ENCODE data around the gene SPIRE1.

Gene SPIRE1

DNA sequence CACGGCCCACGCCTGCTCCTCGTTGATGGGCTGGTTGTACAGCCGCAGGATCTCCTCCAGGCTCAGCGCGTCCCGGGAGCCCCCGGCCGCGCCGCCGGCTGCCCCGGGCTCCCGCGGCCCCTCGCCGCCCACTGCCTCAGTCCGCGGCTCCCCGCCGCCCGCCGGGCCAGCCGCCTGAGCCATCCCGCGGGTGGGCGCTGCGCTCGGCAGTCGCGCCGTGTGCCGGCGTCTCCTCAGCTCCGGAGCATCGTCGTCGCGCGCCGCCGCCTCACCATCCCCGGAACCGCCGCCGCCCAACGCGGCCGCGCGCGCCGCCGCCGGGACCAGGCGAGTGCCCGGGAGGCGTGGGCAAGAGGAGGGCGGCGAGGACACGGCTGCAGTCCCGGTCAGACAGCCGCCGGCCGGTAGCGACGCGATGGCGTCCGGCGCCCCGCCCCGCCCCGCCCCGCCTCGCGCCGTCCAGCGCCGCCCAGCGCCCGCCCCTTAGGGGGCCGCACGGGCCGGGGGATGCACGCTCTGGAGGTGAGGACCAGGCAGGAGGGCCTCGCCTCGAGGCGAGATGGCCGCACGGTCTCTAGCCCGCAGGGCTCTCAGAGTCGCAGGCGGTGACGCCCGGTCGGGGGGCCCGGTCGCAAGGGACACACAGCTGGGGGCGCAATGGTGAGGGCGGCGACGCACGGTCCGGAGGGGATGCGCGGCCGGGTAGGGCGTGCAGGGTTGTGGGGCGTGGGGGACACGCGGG is at the start of gene SPIRE1:
SPIRE1 (minus strand) TSS at position 424 of the 742 bp plus-strand sequence; CDS start at position 183, 241 bp downstream.
- peak; percentile 6 to 37 for DNase-seq

DNA sequence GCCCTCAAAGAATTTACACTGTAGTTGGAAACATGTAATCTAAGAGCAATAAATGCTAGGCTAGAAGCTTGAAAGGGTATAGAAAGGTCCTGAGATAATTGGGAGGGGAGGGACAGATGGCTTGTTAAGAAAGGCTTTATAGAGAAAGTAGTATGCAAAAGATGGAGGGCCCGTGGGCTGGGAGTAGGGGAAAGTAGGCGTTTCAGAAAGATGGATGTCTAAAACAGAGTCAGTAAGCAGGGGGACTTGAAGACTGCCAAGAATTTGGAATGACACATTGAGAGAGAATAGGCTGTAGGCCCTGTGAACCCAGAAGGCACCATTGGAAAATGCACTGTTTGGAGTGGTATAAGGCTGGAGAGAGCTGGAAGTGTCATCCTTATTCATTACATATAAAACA is 45.8 kb upstream of the SPIRE1 start:
- no peak for DNase-seq

DNA sequence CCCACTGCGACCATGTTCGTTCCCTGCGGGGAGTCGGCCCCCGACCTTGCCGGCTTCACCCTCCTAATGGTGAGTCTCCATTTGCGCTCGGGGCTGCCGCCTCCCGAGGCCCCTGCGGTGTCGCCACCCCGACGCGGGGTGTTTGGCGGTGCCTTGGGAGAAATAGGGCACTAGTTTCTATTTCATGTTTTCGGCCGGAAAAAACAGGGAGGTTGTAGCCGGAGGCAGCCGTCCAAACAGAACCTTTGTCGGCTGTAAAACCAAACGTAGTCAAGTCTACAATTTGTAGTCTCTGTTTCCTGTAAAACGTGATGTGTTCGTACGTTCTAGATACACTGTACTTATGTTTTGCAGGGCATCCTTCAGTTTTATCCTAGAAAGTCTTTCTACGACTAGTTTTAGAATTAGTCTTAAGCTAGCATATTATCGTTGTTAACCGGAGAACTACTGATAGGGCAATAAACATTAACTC is 45.2 kb upstream of the SPIRE1 start:
- DNase-seq: no peak

DNA sequence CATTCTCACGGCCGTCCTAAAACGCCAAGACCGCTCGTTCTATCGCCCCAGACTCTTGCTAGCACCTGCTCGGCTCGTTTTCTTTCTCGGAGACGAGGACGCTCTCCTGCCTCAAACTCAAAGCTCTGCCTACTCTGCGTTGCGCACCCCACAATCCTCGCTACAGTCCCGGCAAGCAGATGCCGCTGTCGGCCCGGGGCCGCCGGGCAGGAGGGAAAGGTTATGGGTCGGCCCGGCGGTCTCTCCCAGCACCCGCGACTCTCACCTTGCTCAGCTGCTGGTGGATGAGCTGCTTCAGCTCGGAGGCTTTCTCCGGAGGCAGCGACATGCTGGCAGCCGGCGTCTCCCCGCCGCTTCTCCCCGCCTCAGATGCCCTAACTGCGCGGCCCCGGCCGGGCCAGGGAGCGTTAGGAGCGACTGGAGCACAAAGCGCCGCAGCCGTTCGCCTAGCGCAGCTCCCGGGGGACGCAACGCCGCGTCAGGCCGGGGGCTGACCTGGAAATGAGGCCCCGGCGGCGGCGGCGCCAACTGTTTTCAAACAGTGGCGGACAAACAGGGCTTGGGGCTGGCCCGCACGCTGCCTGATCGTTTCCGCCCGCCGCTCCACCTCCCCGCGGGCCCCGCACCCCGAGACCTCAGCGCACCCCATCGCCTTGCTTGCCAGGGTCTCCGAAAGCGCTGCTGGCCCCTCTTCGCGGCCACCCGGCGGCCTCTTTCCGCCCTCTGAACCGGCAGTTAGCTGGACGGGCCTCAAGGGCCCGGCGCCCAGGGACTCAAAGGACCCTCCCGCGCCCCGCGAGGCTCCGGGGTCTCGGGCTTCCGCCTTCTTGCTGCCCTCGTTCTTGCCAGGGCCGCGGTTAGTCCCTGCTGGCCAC is 44.6 kb upstream of the SPIRE1 start, which contains the start of the genes CEP76 and PSMG2:
CEP76 (minus strand) TSS at position 503 of the 875 bp plus-strand sequence; CDS start at position 328, 175 bp downstream.
PSMG2 (plus strand) TSS at position 822 of the 875 bp plus-strand sequence. CDS start 66 bp downstream, outside the sequence.
- DNase-seq: peak; percentile 74 to 80

DNA sequence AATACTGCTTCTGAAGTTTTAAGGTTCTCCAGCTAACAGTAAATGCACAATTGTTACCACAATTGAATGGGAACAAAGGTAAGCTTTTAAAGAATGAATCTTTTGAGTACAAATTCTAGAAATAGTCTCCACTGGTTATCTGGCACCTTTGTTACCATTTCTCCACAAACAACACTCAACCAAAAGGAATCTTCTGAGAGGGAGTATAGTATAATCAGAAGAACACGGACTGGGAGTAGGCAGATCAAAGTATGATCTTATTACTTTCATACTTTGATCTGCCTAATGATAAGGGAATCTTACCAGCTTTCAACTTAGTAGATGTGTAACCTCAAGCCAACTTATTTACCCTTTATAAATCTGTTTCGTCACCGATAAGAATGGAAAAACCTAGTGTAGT is 43.3 kb upstream of the SPIRE1 start:
- no peak for DNase-seq

DNA sequence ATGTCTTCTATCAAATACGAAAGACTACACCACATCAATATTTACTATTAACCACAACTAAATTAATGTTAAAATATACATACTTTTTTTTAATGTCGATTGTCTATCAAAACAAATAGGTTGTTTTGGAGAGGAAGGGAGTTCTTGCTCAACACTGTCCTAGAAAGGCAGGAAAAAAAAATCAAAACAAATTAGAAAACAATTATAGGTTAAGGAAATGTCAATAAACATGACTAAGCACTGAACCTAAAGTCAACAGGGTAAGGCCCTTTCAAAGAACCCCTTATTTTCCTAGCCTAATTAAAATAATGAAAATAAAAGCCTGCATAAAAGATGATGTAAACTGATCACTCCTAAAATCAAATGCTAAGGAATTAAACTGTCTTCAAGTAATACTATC is 41.8 kb upstream of the SPIRE1 start:
- DNase-seq: no peak

DNA sequence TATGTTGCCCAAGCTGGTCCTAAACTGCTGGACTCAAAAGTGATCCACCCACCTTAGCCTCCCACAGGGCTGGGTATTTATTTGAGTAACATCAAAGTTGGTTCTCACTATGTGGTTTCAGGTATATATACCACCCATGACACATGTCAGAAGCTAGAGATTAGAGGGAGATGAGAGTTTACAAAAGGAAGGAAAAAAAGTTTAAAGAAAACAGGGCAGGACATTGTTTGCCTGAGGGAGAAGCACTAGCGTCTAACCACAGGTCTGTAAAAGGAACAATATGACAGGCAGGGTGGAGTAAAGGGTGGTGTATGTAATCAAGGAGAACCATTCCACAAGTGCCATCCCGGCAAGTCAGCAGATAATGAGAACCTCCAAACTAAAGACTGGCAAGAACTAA is 36.1 kb upstream of the SPIRE1 start:
- no peak for DNase-seq

DNA sequence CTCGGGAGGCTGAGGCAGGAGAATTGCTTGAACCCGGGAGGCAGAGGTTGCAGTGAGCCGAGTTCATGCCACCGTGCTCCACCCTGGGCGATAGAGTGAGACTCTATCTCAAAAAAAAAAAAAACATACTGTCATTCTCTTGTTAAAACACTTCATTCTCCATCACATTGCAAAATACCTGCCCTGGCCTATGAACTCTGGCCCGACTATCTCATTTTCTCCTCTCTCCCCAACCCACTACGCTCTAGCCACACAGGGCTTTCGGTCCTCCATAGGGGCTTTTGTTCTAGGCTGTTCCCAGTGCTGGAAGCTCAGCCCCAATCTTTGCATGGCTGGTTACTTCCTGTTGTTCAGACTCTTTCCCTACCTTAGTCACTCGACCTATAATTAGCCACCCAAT is 34.3 kb upstream of the SPIRE1 start:
- no peak for DNase-seq

DNA sequence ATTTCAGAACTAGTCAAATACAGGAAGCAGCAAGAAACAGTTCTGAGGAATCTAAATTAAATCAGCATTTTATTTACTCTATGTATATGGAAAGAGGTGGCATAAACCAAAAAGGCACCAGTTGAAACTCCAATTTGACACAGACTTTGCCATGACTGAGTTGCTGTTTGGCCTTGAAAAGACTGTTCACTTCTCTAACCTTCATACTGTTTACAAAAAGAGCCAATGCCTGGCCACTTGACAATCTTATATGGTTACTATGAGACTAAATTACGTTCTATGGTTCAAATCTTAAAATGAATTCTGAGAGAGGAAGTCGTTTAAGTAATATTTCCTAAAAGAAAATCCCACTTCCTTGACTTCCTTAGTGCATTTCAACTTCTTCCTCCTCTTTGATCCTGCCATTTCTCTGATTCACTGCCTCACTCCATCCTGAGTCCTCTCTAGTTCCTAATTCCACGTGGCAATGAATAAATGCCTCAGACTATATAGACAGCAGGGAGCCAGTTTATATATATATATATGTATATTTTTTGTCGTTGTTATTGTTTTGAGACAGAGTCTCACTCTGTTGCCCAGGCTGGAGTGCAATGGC is 31.4 kb upstream of the SPIRE1 start:
- no peak for DNase-seq

DNA sequence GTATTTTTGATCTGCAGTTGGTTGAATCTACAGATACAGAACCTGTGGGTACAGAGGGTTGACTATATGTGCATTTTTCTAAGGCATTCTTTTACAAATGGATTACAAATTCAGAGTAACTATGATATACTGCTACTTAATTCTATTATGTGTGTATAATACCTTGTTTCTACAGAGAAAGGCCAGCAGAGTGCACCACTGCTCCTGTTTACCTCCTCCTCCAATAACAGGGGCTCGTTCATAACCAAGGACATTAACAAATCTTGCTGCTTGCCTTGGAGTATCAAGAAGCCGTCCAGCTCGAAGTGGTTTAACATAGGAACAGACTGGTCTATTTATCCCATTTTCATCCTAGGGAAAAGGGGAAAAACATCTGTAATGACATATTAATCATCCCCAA is 28.2 kb upstream of the SPIRE1 start:
- no peak for DNase-seq

DNA sequence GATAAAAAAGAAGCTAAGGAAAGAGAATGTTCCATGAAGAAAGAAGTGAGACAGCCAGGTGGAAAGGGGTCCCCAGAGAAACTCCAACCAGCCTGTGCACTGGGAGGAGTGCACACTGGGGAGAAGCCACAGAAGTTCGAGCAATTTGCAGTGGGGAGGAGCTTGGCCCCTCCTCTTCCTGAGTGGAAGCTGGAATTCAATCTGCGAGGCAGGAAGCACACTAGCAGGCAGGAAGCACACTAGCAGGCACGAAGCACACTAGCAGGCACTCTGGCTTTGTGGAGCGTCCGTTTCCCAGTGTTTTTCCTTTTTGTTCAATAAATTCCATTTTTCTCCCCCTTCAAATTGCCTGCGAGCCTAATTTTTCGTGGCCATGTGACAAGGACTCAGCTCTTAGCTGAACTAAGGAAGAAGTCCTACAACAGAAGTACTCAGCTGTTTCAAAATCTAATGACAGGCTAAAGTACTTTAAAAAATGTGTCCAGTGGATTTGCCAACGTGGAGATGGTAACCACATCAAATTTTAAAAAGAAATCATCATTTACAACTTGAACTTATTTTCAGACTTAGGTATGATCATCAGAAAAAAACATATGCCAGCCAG is 21.4 kb upstream of the SPIRE1 start:
- no peak for DNase-seq

DNA sequence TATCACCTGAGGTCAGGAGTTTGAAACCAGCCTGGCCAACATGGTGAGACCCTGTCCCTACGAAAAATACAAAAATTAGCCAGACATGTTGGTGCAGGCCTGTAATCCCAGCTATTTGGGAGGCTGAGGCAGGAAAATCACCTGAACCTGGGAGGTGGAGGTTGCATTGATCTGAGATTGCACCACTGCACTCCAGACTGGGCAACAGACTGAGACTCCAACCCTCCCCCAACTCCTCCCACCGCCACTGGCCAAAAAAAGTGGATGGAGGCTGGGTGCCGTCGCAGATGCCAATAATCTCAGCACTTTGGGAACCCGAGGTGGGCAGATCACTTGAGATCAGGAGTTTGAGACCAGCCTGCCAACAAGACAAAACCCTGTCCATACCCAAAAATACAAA is 10.1 kb upstream of the SPIRE1 start:
- no peak for DNase-seq

DNA sequence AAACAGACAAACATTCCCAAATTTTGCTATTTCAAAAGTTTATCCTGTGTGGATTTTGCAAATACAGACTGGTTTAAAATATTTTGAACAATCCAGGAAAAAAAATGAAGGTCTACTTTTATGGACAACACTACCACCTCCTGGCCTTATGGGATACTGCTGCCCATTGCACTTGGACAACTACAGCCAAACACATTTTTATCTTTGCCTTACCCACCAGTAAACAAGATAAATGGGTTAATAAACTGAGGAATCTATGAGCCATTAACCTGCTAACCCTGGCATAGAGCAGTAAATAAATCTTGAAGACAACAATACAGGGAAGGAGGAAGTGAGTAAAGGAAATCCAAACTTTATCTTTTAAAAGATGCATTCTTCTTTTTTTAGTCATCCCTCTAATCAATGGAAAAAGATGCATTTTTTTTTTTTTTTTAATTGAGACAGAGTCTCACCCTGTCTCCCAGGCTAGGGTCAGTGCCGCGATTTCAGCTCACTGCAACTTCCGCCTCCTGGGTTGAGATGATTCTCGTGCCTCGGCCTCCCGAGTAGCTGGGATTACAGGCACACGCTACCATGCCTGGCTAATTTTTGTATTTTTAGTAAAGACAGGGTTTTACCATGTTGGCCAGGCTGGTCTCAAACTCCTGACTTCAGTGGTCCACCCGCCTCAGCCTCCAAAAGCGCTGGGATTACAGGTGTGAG is 2.1 kb upstream of the SPIRE1 start:
- DNase-seq: peak; percentile 3 to 18

DNA sequence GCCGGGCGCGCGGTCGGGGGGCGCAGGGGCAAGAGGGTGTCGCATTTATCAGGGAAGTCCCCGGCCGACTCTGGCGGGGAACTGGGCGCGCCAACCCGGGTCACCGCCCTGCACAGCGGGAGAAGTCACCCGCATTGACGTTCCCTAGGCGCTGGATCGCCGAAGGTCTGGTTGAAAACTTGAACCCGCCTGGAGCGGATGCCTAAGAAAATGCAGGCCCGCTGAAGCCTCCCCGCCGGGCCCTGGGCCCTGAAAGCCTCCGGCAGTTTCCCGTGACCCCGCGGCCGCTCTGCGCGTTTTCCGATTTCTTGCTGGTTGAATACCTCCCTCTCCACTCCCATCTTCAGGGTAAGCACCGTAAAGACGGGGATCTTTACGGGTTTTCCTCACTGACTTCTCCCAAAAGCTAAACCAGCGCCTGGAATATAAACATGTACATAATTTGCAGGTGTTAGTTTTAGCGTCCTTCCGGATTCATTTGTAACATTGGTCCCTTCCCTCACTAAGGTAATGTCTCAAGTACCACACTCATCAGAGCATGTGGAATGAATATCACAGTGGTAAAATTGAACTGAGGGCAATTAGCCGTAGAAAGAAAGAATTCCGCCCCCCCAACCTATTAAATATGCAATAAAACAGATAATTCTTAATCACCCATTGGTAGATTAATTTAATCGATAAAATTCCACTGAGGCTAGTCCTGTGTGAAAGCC is 675 bp upstream of the SPIRE1 start:
- DNase-seq: peak in 1 of 2 experiments; percentile 14

DNA sequence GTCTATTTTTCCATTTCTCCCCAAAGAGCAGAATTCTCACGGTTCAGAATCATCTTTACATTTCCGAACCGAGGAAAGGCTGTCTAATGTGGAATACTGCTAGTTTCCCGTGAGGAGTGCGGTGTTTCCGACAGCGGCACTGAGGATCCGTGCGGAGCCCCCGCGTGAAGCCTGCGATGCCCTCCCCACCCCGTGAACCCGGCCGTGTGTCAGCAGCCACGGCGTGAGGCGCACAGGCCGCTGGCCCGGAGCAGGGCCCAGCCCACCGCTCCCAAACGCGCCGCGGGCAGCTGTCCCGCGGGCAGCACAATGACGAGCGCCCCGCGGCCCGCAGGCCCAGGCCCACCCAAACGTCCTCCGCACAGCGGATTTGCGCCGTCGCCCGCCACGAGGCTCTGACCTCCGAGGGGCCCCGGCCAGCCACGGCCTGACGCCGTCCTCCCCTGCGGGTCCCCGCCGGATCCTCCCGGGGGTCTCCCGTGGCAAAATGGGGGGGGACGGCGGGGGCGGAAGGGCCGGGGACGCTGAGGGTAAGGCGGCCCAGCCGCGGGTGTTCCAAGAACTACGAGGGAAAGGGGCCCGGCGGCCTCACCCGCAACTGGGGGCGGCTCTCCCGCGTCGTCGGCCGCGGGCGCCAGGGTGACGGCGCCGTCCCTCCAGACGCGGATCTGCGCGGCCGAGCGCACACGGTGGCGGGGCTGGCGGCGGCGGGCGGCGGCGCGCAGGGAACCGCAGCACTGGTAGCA is 796 bp downstream of the SPIRE1 start:
- DNase-seq: peak in 1 of 2 experiments; percentile 2

DNA sequence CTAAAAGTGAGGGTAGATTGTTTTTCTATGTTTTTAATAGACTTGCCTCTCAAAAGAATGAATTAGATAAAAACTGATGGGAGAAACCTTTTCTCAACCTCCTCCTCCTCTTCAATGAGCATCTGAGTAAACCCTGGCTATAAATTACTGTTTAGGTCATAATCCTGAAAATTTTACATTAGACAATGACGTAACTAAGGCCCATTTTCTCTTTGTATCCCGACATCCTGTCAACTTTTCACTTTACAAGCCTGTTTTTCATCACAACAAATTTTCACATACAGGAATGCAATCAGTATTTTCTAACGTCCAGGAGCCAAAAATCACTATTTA is 1.3 kb downstream of the SPIRE1 start:
- no peak for DNase-seq

DNA sequence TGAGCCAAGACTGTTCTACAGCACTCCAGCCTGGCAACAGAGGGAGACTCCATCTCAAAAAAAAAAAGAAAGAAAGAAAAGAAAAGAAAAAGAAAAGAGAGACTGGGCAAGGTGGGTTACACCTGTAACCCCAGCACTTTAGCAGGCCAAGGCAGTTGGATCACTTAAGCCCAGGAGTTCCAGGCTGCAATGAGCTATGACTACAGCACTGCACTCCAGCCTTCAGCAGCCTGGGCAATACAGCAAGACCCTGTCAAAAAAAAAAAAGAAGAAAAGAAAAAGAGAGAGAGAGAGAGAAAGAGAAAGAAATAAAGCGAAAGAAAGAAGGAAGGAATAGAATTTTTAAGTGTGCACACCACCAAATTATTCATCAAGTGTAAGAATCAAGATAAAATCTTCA is 2.9 kb downstream of the SPIRE1 start:
- DNase-seq: no peak

DNA sequence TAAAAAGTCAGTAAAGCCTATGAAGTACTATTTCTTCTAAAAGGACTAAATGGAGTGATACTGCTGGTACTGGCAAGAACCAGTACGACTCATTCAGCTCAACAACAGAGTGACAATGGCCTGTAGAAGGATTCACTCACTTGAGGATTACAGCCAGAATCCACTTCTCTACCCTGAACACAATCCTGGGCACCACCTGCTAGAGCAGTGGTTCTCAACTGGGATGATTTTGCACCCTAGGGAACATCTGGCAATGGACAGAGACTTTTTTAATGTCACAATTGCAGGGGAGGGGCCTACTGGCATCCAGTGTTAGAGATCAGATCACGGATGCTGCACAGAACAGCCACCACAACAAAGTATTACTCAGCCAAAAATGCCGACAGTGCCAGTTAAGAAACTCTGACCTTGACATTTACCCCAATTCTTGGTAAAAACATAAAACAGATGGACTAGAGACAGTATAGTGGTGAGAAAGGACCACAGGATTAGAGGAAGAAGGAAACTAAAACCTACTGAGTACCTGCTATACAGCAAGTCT is 5.0 kb downstream of the SPIRE1 start:
- DNase-seq: no peak

DNA sequence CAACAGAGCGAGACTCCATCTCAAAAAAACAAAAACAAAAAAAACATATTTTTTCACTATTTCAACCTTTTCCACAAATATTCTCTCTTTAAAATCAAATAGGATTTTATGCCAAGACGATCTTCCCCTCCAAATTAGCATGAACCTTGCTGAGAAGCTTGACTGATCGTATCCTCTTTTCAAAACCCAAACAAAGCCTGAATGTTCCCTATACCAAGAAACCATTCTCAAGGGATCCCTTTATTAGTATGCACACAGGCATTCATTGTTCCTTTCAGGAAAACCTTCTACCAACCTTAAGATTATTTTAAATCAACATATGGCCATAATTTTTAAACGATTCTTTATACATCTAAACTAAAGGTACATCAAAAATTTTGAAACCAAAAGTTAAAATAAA is 6.3 kb downstream of the SPIRE1 start:
- no peak for DNase-seq

DNA sequence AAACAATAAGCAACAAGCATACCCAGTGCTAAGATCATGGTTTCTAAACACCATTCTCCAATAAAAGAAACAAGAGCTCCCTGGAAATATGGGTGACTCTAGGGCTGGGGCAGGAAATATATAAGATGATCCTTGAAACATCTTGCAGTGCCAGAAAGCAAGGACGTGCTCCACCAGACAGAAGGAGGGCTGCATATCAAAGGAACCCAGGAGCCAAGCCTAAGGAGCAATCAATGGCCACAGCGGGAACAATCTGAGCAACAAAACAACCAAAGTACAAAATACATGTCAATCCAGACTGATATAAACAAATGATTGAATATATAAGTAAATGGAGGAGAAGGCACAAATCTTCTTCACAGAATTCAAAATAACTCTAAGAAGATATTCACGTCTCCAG is 10.1 kb downstream of the SPIRE1 start:
- DNase-seq: no peak

DNA sequence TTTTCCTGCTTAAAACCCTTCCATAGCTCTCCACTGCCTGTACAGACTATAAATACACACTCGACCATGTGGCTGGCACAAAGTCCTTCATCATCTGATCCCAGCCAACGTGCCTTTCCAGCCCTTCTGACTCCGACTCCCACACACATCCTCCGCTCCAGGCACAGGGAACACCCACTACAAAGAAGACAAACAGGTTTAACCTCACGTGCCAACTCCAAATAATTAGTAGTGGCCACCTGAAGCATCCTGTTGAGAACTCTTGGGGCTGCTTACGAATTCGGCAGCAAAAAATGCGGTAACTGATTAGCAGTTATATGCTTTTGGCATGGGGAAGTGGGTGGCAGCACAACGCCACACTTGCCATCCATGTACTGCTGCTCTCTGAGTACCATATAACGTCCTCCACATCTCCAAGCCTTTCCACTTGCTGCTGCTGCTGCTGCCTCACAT is 12.1 kb downstream of the SPIRE1 start:
- no peak for DNase-seq
